ENCODE results near the gene B4GALNT4.
"Not testable (repeated sequence)": the region's sequence is repeated elsewhere in the genome, so short reads cannot be mapped to it uniquely, and the experiment has no call there.

The B4GALNT4 gene

DNA sequence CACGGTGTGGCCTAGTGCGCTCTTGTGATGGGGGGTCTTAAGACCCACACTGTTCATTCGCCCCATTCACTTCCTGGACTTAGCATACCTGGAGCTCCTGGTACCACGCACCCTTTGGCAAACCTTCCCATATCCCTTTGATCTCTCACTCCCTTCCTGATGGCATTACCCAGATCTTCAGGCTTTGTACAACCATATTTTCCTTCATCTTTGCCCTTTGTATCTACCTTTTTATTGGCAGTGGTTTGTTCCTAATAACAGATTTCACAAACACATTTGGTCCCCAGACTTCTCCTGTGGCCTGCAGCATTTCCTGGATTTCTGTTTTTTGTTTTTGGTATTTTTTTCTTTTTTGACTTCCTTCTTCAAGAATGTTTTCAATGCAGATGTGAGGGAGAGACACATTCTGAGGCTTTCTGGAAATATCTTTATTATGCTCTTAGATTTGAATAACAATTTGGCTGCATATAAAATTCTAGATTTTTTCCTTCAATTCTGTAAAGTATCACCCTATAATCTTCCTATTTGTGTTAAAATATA is 32.6 kb upstream of the B4GALNT4 start:
- DNase-seq = no peak

DNA sequence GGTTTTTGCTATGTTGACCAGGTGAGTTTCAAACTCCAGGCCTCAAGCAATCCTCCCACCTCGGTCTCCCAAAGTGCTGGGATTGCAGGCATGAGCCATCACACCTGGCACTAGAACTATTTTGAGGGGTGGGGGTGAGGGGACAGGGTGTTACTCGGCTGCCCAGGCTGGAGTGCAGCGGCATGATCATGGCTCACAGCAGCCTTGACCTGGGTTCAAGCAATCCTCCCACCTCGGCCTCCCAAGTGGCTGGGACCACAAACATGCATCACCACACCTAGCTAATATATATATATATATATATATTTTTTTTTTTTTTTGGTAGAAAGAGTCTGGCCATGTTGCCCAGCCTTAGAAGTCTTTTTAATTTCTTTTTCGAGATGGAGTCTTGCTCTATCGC is 31.6 kb upstream of the B4GALNT4 start:
- no peak for DNase-seq

DNA sequence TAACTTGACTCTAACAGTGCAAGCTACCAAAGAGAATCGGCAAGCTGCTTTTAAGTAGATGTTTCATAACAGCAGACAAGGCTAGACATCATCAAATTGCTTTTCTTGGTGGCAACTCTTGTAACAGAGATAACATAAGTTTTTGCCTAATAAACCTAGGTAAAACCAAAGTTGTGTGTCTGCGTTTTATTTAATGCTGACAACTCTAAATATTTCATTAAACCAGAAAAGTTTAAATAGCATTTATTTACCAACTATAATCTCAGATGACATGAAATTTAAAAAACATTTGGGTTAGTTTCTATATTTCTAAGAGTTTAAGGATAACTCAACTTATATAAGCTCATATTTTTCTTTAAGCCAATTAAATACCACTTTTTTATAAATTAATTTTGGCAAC is 29.3 kb upstream of the B4GALNT4 start:
- DNase-seq = no peak

DNA sequence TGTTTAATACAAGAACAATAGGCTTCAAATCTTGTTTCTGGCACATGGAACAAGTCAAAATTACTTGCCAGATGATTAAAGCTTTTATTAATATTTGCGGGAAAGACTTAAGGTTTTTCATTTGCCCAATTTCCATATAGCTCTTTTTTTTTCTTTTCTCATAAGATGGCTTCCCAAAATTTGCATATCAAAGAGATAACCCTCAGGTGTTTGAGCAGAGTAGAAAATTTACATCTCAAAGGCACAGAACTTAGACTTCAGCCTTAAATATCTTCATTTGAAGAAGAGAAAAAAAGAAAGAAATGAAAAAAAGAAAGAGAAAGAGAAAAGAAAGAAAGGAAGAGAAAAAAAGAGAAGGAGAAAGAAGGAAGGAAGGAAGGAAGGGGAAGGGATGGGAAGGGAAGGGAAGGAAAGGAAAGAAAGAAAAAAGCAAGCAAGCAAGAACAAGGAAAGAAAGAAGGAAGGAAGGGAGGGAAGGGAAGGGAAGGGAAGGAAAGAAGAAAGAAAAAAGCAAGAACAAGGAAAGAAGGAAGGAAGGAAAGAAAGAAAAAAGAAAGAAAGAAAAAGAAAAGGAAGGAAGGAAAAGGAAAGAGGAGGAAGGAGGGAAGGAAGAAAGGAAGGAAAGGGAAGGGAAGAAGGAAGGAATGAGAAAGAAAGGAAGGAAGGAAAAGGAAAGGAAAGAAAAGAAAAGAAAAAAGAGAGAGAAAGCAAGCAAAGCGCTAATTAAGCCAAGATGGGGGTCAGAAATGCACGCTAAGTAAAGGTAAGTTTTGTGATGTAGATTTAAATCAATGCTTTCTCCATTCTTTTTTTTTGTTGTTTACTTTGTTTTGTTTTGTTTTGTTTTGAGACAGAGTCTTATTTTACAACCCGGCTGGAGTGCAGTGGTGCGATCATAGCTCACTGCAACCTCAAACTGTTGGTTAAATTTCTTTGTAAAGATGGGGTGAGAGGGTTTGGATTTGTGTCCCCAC is 28.5 kb upstream of the B4GALNT4 start:
- no peak for DNase-seq

DNA sequence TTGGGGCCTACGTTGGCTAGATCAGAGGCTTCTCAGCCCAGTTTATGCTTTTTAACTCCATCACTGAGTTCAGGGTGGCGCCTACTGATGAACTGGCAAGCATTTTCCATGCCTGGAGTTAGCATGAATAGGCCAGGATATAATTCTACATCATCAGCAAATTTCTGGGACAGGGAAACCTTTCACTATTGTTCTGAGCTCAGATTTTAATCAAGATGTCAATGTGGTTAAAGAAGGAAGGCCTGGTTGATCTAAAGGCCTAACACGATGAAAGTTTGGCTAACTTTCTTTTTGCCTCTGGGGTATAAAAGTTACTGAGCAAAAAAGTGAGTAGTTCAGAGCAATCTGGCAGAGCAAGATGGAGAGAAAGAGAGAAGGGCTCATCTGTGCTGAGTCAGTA is 27.0 kb upstream of the B4GALNT4 start:
- no peak for DNase-seq

DNA sequence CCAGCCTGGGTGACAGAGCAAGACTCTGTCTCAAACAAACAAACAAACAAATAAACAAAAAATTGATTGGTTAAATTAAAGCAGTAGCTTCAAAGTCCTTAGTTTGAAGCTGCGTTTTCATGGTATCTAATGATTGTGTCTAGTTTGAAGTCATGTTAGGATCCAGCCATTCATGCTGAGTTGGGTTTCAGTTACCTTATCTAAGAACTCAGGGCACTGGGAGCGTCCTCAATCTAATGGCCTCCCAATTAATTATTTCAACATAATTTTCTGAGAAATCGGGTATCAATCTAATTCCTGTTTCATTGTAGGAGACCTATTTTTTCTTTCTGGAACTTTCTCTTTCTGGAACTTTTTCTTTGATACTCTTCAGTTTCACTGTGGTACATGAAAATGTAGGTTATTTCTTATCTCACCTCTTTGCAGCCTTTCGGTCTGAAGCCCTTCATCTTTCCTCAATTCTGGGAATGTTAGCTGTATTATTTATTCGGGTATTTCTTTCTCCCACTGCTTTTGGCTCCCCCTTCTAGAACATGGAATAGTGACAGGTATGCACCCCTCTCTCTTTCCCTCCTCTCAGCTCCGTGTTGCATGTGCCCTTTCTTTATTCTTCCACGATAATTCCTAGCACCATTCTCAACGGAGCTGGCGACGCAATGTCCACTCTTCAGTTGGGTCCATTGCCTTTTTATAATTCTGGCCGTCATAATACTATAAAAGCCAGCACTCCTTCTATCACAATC is 24.3 kb upstream of the B4GALNT4 start:
- DNase-seq = no peak

DNA sequence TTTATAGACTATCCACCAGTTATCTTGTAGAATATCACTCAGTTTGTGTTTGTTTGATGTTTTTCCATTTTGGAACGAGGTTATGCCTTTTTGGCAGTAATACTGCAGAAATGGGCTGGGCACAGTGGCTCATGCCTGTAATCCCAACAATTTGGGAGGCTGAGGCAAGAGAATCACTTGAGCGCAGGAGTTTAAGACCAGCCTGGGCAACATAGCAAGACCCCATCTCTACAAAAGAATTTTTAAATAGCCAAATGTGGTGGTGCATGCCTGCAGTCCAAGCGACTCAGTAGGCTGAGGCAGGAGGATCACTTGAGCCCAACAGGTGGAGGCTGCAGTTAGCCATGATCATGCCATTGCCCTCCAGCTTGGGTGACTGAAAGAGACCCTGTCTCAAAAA is 22.8 kb upstream of the B4GALNT4 start:
- DNase-seq = no peak

DNA sequence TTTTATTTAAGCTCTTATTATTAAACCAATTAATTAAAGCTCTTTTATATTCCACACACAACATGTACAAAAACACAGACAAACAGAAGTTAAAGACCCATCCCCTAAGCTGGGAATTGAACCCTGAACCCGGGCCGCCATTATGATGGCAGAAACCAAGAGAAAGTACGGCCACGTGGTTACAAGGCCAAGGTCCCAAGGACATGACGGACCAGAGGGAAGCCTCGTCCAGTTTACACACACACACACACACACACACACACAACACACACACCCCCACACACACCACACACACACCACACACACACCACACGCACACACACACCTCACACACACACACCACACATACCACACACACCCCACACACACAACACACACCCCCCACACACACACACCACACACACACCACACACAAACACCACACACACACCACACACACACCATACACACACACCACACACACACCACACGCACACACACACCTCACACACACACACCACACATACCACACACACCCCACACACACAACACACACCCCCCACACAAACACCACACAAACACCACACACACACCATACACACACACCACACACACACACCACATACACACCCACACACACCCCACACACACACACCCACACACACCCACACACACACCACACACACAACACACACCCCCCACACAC is 19.9 kb upstream of the B4GALNT4 start:
- not testable (repeated sequence) for DNase-seq

DNA sequence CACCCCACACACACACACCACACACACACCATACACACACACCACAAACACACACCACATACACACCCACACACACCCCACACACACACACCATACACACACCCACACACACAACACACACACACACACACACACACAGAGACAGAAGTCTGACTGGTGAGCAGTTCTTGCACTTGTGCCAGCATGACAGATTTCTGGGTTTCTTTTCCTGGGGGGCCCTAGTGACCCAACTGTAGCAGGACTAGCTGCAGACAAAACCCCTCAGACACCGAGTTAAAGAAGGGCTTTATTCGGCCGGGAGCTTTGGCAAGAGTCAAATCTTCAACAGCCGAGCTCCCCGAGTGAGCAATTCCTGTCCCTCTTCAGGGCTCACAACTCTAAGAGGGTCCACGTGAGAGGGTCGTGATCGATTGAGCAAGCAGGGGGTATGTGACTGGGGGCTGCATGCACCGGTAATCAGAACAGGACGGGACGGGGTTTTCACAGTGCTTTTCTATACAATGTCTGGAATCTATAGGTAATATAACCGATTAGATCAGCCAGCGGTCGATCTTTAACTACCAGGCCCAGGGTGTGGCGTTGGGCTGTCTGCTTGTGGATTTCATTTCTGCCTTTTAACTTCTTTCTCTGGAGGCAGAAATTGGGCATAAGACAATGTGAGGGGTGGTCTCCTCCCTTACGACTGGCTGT is 19.1 kb upstream of the B4GALNT4 start:
- DNase-seq = not testable (repeated sequence)

DNA sequence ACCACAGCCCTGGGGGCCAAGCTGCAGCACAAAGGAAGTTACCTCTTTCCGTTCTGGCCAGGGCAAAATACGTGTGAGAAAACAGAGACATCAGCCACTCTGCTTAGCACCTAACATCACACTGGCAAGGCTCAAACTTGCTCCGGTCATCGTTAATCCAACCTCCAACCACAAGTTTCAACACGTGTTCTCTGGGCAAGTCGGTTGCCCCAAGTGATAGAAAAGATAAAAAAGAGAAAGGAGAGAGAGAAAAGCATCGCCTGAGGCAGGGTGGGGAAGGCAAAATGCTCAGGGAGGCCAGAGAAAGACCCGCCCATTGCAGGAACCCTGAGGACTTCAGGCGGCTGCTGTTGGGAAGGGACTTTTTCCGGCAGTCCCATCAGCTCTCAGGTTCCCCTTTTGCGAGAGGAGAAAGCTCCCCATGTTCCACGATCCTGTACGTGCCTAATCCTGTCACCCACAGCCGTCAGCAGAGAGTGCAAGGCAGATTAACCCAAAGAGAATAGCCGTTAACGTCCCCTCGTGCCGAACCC is 18.5 kb upstream of the B4GALNT4 start:
- no peak for DNase-seq

DNA sequence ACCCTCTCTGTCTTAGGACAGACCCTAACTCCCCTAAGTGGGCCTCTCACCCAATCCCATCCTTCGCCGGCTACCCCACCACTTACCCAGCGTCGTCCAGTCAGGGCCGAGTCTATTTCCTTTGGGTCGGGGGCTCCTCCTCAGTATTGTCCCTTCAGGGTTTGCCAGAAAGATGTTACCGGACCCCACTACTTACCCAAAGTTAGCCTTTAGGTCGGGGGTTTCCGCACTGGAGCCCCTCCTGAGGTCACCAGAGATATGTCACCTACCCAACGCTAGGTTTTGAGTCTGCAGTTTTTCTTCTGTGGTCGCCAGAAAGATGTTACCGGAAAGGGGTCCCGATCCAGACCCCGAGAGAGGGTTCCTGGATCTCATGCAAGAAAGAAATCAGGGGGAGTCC is 17.9 kb upstream of the B4GALNT4 start:
- DNase-seq = no peak

DNA sequence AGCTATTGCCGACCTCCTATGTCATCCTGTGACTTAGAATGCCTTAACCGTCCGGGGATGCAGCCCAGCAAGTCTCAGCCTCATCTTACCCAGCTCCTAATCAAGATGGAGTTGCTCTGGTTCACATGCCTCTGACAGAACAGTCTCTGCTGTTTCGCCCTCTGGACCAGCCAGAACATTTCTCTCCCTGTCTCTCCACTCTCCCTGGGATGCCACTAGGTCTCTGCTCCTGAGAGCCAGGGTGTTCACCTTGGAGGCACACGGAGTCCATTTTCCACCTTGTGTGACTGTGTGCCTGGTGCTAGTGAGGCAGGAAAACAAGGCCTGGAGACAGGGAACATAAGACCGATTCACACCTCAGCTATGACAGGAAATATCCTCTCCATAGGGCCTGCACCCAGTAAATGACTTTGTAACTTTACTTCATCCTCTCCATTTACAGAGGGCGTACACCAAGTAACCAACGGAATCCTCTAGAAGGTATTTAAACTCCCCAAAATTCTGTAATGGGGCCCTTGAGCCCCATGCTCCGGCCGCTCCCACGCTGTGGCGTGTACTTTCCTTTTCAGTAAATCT is 16.8 kb upstream of the B4GALNT4 start:
- DNase-seq = no peak

DNA sequence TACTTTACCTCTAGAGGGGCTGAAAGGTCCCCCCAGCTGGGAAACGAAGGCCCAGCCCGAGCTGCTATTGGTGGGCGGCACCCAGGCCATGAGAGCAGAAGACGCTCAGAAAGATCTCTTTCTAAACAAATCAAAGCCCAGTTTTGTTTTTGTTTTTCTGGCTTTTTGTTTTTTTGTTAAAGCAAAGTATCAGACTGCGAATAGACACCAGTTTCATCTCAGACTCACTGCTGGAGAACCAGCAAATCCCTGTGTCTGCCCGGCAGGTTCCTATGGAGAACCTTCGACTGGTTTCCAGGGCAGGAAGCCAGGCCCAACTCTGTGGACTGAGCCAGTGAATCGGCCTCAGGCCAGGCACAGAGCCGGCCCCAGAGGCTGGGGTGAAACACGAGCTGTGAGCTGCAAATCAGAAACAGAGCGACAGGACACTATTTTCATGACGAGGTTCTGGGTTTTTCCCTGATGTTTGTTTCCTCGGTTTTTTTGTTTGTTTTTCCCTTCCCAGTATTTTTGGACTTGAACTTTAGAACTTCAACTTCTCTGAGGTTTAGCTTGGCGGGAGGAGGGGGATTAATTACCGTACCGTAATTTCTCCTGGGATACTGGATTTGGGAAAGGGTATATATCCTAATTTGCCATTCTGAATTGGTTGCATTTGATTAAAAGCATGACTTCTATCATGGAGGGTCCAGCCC is 16.0 kb upstream of the B4GALNT4 start:
- no peak for DNase-seq

DNA sequence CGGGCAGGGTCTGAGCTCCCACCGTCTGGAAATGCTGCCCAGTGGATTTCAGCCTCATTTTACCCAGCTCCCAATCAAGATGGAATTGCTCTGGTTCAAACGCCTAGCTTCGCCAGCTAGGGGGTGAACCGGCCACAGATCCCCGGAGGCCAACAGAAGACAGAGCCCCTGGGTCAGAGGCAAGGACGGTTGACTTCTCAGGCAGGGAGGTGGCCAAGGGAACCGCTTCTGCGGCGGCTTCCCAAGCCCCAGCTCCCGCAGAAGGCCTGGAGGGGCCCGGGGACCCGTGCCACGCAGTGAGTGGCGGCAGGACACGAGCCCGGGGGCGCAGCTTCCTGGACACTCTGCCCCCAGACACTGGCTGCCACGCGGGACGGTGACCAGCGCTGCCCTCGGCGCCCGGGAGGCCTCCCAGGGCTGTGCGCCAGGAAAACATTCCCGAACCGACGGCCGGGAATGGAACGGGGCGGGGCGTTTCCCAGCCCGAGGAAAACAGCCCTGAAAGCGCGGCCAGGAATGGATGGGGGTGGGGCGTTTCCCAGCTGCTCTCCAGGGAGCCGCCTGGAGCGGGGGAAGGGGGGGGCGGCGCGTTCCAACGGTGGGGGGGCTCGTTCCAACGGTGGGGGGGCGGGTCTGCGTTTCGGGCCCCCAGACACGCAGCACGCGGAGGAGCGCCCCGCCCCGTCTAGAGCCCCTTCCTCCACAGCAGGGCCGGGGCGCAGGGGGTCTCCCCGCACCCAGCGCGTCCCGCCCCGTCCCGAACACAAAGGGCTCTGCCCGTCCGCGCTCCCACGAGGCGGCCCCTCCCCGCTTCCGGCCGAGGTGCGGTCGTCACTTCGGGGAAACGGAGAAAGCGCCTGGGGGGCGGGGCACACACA is 13.5 kb upstream of the B4GALNT4 start:
- peak; percentile 67 for DNase-seq

DNA sequence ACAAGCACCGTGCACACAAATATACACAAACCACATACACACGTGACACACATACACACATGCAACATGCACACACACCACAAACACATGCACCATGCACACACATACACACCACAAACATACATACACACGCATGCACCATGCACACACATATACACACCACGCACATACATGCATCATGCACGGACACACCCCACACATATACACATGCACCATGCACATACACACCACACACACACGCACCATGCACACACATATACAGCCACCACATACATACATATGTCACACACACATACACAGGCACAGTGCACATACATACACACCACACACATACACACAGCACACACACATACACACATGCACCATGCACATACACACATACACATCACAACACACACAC is 12.7 kb upstream of the B4GALNT4 start:
- no peak for DNase-seq

DNA sequence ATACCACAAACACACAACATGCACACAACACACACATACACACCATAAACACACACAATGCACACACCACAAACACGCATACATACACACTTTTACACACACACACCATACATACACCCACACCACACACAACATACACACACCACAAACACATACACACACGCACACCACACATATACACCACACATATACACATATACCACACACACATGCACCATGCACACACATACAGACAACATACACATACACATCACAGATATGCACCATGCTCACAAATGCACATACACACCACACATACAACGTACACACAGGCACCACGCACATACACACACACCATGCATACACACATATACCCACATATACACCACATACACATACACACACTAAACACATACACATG is 11.7 kb upstream of the B4GALNT4 start:
- no peak for DNase-seq

DNA sequence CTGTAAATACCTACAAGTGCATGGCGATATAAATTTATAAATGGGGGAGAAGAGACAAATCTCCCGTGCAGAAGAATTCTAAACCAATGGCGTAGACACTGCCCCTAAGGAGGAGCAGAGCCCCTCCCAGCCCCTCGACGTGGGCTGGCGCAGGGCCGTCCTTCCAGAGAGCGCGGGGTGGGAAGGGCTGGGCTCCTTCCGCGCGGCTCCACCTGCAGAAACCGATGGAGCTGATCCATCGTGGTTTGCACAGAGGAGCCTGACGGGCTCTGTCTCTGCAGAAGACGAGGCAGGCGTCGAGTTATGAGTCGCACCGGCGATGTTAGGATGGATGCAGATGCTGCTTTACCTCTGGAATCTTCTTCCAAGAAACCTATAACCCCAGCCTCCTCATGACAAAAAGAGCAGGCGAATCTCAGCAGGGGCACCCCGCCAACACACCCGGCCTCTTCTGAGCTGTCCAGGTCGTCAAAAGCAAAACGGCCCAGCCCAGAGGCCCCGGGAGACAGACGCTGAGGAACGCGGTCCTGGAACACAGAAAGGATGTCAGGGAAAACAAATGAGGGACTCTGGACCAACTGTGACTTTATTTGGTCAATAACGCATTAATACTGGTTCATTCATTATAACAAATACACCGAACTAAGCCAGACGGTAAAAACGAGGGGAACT is 11.0 kb upstream of the B4GALNT4 start:
- DNase-seq = no peak

DNA sequence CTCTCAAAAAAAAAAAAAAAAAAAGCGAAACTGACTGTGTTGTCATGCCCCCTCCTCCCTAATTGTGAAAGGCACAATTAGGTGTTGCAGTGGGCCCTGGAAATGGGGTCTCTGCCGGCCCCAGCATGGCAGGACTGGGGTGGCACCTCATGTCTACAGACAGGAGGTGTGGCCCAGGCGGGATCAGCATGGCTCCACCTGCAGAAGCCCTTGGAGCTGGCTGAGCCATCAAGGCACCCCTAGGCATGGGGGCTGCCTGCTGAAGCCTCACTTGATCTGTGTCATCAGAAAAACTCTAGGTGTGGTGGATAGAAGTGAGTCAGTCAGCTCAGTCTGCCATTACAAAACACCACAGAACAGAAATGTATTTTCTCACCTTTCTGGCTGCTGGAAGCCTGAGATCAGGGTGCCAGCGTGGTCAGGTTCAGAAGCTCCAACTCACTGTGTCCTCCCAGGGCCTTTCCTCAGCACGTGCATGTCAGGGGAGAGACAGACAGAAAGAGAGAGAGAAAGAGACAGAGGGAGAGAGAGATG is 10.1 kb upstream of the B4GALNT4 start:
- DNase-seq = no peak
